Esophagus squamous epithelium (tissue), 5 donors: ENCODE results near the gene BAIAP3. TPM values are rescaled to one million over a fixed set of nuclear protein-coding genes. Genes with fewer than 3 reads are reported as not detected.

Source experiments
- DNase-seq: peaks from one replicate; lab custom pipeline; 2025; lab: John Stamatoyannopoulos, UW
- H3K27ac ChIP-seq, 4 donors: fragments of 200-600 bp; sonication (generic); one replicate each; pipeline ENCODE4 v1.5.1; 2016 to 2019; ENCODE audit warnings: mild to moderate bottlenecking in 1 of 4
- H3K27me3 ChIP-seq, 4 donors: fragments of 200-600 bp; sonication (generic); 1 replicate in 3 of 4; 2 replicates in 1 of 4; pipeline versions ENCODE4 v1.5.1 to v1.6.0; 2017 to 2021; ENCODE audit warnings: antibody characterized with exemption in 1 of 4
- H3K36me3 ChIP-seq, 3 donors: fragments of 200-600 bp; sonication (generic); one replicate each; pipeline ENCODE4 v1.5.1; 2016 to 2019
- H3K4me1 ChIP-seq, 3 donors: fragments of 200-600 bp; sonication (generic); one replicate each; pipeline ENCODE4 v1.5.1; 2017 to 2019
- H3K4me3 ChIP-seq, 4 donors: fragments of 200-600 bp; sonication (generic); 1 replicate in 3 of 4; 2 replicates in 1 of 4; pipeline ENCODE4 v1.5.1; 2016 to 2019; ENCODE audit warnings: mild to moderate bottlenecking in 2 of 4, moderate library complexity in 1 of 4
- H3K9me3 ChIP-seq, 3 donors: fragments of 200-600 bp; sonication (generic); one replicate each; pipeline ENCODE4 v1.5.1; 2016 to 2019
- POLR2A ChIP-seq, 4 donors: fragments of 450-650 bp; IDR thresholded peaks; one replicate each; pipeline ENCODE4 v1.6.1; 2017; ENCODE audit warnings: antibody characterized with exemption in 4 of 4, mild to moderate bottlenecking in 4 of 4, moderate library complexity in 3 of 4
- WGBS, 2 donors: methylation state at CpG; one replicate each; pipeline ENCODE4 v1.1.5; 2018; 5-methylcytosine and 5-hydroxymethylcytosine counted together
- intact Hi-C: fragments of 100-400 bp; cut with DNase I; formaldehyde crosslinking; loops from one replicate; pipeline ENCODE4 v1.15.0; 2022
- total RNA-seq, 4 donors: library from RNA; depleted of rRNA; stranded (reverse); fragments of >200 nt; gene quantifications; one replicate each; pipeline ENCODE4 v1.1.0, GENCODE V29; 2016
- TF ChIP-seq, protein P1 (sequence below), 6 experiments: fragments of 450-650 bp in 4 of 6; fragments of 200-600 bp in 2 of 6; sonication (generic) in 2 of 6; IDR thresholded peaks; one replicate each; pipeline ENCODE4 v1.5.1; 2016 to 2019; ENCODE audit warnings: antibody characterized with exemption in 6 of 6, mild to moderate bottlenecking in 4 of 6, moderate library complexity in 4 of 6
- donor health status: DM: yes; HTN: yes; CAD: no.

The BAIAP3 gene
- total RNA-seq, 4 donors from 2014 or later, result 0.68 to 2.7 (median 1.00) TPM

- Histone ChIP-seq H3K36me3 (peaks cover 0 to 2% (median 0%) of the 10 kb centered on the region in 3 donors), H3K27ac (peak overlapping the region in 2 of 4 donors; percentile 57 to 58), H3K27me3 (peaks cover 0 to 29% (median 0%) of the 10 kb centered on the region in 4 donors), H3K4me1 (peaks cover 21 to 42% (median 25%) of the 10 kb centered on the region in 3 donors), H3K4me3 (peak overlapping the region; percentile 10 to 49 (median 33)), H3K9me3 (no peaks in the 10 kb centered on the region)
- peak; percentile 79 for DNase-seq
- intact Hi-C loops, result no loop called here
- TF ChIP-seq, protein P1, sequence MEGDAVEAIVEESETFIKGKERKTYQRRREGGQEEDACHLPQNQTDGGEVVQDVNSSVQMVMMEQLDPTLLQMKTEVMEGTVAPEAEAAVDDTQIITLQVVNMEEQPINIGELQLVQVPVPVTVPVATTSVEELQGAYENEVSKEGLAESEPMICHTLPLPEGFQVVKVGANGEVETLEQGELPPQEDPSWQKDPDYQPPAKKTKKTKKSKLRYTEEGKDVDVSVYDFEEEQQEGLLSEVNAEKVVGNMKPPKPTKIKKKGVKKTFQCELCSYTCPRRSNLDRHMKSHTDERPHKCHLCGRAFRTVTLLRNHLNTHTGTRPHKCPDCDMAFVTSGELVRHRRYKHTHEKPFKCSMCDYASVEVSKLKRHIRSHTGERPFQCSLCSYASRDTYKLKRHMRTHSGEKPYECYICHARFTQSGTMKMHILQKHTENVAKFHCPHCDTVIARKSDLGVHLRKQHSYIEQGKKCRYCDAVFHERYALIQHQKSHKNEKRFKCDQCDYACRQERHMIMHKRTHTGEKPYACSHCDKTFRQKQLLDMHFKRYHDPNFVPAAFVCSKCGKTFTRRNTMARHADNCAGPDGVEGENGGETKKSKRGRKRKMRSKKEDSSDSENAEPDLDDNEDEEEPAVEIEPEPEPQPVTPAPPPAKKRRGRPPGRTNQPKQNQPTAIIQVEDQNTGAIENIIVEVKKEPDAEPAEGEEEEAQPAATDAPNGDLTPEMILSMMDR (IDR thresholded peaks at IDR 0.05), result no peak
- no peak for TF ChIP-seq POLR2A (IDR thresholded peaks at IDR 0.05)
- WGBS, 2 donors, result 6% methylated on average over 24 to 33 of the region's 49 CpGs
Observed at GRCh38 chr16:1342526-1343427, 9.3 kb downstream of the BAIAP3 start.

GRCh38 chr16:1343428-1344242 lies 10.2 kb downstream of the BAIAP3 start:
- TF ChIP-seq POLR2A (IDR thresholded peaks at IDR 0.05), result no peak
- TF ChIP-seq, protein P1 (IDR thresholded peaks at IDR 0.05), result no peak
- H3K4me3 ChIP-seq, result peak overlapping the region; percentile 10 to 47 (median 33)
- peaks cover 24 to 51% (median 28%) of the 10 kb centered on the region in 3 donors for H3K4me1 ChIP-seq
- peaks cover 4 to 10% (median 4%) of the 10 kb centered on the region in 3 donors for H3K36me3 ChIP-seq
- 29 to 59% methylated on average over 15 to 24 of the region's 44 CpGs for WGBS, 2 donors
- H3K9me3 ChIP-seq, result no peaks in the 10 kb centered on the region
- no peak for DNase-seq
- intact Hi-C loops, result no loop called here
- peak overlapping the region in 1 of 4 donors; percentile 57 for H3K27ac ChIP-seq
- H3K27me3 ChIP-seq, result peaks cover 0 to 20% (median 0%) of the 10 kb centered on the region in 4 donors

DNA sequence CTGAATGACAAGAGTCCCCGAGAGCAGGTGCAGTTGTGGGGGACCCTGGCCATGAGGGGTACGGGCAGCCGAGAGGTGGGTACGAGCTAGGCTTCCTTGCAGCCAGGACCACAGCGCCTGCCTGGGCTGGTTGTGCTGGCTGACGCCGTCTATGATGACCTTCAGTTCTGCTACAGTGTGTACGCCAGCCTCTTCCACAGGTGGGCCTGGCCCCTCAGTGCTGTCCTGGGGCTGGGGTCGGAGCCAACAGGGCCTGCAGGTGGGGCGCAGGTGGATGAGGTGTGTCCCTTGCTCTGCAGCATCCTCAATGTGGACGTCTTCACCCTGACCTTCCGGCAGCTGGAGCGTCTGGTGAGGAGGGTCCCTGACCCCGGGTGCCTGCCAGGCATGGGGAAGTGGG lies 11.1 kb downstream of the BAIAP3 start:
- no peak for DNase-seq
- intact Hi-C loops, result no loop called here
- Histone ChIP-seq H3K36me3 (peaks cover 4 to 19% (median 9%) of the 10 kb centered on the region in 3 donors), H3K27ac (no peak overlapping the region), H3K4me3 (no peak overlapping the region), H3K9me3 (no peaks in the 10 kb centered on the region), H3K4me1 (peaks cover 24 to 52% (median 28%) of the 10 kb centered on the region in 3 donors), H3K27me3 (peaks cover 0 to 13% (median 0%) of the 10 kb centered on the region in 4 donors)
- 91 to 100% methylated on average over 3 to 5 of the region's 14 CpGs for WGBS, 2 donors
- no peak for TF ChIP-seq POLR2A (IDR thresholded peaks at IDR 0.05)
- TF ChIP-seq, protein P1 (IDR thresholded peaks at IDR 0.05), result no peak

GRCh38 chr16:1345087-1345486 lies 11.6 kb downstream of the BAIAP3 start:
- no peaks in the 10 kb centered on the region for H3K9me3 ChIP-seq
- DNase-seq, result no peak
- H3K36me3 ChIP-seq, result peaks cover 4 to 25% (median 9%) of the 10 kb centered on the region in 3 donors
- no peak overlapping the region for H3K4me3 ChIP-seq
- intact Hi-C loops, result no loop called here
- no peak for TF ChIP-seq POLR2A (IDR thresholded peaks at IDR 0.05)
- TF ChIP-seq, protein P1 (IDR thresholded peaks at IDR 0.05), result no peak
- whole genome bisulfite sequencing, 2 donors, result 47 to 50% methylated on average over 3 to 4 of the region's 11 CpGs
- H3K27ac ChIP-seq, result no peak overlapping the region
- peaks cover 0 to 13% (median 0%) of the 10 kb centered on the region in 4 donors for H3K27me3 ChIP-seq
- peaks cover 24 to 58% (median 29%) of the 10 kb centered on the region in 3 donors for H3K4me1 ChIP-seq
